ENCODE results near the gene SMARCA4.
"Not testable (repeated sequence)": the region's sequence is repeated elsewhere in the genome, so short reads cannot be mapped to it uniquely, and the experiment has no call there.

The SMARCA4 gene

DNA sequence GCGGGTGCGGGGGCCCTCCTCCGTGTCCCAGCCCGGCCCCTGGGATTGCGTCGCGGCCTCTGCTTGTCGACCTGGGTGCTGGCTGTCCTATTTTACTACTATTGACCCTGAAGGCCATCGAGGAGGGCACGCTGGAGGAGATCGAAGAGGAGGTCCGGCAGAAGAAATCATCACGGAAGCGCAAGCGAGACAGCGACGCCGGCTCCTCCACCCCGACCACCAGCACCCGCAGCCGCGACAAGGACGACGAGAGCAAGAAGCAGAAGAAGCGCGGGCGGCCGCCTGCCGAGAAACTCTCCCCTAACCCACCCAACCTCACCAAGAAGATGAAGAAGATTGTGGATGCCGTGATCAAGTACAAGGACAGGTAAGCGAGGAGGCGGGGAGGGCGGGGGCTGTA lies 80.4 kb downstream of the SMARCA4 start:
- no peak for DNase-seq

DNA sequence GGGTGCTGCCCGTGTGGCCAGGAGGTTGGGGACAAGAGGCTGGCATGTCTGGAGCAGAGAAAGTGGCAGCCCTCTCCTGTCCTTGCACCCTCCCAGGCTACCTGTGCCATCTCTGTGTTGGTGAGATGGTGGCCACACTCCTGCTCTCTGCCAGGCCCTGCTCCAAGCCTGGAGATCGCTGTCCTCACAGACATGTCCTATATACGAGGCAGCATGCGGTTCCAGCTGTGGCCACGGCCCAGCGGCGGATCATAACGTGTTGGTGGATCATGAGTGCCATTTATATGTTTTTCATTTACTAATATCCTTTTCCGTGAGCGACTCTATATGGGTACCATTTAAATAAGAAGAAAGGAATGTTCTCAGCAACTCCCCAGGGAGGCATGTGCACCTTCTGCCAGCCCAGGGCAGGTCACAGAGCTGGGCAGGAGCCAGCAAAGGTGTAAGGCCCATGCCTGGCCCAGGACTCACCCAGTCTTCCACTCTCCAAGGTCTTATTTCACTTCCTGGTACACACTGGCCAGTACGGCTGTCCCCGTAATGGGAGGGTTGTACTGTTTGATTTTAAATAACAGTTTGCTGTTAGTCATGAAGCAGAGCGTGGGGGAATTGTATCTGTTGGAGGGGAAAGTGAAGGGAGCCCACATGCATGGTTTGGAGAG lies 81.3 kb downstream of the SMARCA4 start:
- DNase-seq = no peak

GRCh38 chr19:11044431-11044830 lies 83.6 kb downstream of the SMARCA4 start:
- DNase-seq = no peak

DNA sequence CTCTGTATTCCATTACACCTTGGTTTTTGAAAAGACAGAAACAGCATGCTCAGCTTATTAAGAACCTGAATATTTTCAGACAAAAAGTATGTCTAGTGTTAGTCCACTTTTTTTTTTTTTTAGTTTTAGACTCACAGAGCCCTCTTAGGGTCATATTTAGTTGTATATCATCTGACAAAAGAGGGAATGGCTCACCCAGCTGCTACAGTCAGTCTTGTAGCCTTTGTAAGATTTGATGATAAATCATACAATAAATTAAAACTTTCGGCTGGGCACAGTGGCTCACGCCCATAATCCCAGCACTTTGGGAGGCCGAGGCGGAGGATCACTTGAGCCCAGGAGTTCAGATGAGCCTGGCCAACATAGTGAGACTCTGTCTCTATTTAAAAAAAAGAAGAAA lies 84.7 kb downstream of the SMARCA4 start:
- no peak for DNase-seq

DNA sequence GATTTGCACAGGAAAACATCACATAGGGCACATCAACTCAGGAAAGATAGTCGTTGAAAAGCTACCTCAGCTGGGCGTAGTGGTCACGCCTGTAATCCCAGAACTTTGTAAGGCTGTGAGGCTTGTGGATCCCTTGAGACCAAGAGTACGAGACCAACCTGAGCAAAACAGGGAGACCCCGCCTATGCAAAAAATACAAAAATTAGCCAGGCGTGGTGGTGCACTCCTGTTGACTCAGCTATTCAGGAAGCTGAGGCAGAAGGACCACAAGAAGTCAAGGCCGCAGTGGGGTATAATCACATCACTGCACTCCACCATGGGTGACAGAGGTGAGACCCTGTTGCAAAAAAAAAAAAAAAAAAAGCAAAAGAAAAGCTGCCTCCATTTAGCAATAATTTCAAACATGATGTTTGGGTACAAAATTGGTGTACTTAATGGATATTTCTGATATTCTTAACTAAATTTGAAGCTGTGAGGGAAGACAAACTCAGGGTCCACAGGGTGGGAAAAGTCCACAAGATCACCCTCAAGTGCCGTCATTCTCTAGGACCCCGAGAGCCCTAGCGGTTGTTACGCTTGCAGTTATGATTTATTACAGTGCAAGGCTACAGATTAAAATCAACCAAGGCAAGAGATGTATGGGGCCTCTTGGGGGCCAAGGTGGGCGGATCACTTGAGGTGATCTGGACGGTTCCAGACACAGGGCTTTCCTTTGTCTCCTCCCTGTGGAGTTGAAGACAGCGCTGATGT lies 86.0 kb downstream of the SMARCA4 start:
- DNase-seq = no peak

GRCh38 chr19:11047866-11048265 lies 87.0 kb downstream of the SMARCA4 start:
- no peak for DNase-seq

DNA sequence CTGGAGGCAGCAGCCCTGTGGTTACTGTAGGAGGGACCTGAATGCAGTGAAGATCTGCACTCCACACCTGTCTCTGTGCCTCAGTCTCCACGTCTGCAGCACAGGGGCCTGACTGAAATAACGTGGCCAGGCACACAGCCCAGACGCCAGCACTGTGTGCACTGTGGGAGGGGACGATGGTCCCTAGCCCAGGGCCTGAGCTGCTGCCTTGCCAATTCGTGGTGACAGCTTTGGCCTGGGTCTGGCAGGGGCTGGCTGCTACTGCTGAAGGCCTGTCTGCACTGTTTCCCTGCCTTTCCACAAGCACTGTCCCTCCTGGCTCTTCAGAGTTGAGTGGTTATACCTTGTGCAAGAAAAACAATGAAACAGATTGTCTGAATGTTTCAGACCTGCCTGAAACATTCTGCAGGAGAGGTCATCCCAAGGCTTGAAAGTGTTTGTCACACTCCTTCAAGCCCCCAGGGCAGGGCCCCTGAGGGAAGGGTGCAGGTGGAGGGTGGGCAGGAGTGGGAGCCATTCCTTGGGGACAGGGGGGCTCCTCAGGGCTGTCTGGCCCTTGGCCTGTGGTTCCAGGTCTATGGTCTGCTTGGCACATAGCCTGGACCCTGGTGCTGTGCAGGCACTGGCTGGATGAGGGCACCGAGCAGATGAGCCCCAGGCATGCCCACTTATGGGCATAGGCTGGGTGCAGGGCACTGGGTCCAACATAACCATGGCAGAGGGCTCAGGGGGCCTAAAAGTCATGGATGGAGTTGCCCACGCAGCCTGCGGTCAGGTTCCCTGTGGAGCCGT lies 89.7 kb downstream of the SMARCA4 start:
- DNase-seq = no peak

- no peak for DNase-seq
Measured at GRCh38 chr19:11053817-11054195, 93.0 kb downstream of the SMARCA4 start.

DNA sequence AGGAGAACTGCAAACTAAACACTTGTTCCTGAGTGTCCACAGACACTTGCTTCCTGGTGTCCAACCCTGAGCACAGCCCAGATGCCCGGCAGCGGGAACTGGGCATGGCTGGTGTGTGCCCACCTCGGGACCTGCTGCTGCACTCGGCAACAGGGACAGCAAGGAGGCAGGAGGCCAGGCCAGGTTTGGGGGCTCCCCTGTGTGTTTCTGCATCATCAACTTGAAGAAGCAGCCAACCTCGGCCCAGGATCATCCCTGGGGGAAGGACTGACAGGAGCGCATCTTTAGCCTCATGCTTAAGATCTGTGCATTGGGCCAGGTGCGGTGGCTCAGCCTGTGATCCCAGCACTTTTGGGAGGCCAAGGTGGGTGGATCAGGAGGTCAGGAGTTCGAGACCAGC lies 93.4 kb downstream of the SMARCA4 start:
- DNase-seq = no peak

DNA sequence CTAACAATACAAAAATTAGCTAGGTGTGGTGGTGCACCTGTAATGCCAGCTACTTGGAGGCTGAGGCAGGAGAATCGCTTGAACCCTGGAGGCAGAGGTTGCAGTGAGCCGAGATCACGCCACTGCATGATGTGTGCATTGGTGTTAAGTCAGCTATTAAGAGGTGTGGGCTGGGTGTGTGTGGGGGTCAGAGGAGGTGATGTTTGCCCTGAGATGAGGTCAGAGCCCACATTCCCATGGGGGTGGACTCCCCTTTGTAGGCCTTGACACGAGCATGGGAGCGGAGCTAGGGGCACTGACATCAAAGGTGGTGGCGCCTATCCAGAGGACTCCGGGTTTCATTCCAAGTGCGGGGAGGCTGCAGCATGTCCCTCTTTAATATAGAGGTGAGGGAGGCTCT lies 93.8 kb downstream of the SMARCA4 start:
- no peak for DNase-seq

- DNase-seq = no peak
Measured at GRCh38 chr19:11058246-11059030, 97.6 kb downstream of the SMARCA4 start.

DNA sequence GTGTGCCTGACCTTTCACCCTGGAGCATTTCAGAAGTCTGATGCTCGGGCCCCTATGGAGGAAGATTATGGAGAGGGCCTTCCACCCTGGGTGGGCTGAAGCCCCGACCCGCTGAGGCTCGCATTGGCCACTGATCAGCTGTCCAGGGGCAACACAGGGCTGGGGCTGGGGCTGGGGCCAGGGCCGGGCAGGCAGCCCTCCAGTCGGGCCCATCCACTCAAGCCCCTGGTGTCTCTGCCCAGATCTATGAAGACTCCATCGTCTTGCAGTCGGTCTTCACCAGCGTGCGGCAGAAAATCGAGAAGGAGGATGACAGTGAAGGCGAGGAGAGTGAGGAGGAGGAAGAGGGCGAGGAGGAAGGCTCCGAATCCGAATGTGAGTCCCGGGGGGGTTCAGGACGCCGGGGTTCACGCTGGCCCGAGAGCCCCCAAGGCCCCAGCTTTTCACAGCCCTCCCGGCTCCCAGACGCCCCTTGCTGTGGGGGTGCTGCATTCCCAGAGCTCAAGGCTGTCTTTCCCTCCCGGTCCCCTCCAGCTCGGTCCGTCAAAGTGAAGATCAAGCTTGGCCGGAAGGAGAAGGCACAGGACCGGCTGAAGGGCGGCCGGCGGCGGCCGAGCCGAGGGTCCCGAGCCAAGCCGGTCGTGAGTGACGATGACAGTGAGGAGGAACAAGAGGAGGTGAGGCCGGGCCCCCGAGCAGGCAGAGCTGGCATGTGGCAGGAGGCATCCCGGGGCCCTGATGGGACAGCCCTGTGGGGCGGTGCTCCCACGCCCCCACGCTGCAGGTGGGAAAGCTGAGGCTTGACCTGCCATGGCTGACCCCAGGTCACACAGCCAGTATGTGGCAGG lies 98.9 kb downstream of the SMARCA4 start:
- DNase-seq = no peak

DNA sequence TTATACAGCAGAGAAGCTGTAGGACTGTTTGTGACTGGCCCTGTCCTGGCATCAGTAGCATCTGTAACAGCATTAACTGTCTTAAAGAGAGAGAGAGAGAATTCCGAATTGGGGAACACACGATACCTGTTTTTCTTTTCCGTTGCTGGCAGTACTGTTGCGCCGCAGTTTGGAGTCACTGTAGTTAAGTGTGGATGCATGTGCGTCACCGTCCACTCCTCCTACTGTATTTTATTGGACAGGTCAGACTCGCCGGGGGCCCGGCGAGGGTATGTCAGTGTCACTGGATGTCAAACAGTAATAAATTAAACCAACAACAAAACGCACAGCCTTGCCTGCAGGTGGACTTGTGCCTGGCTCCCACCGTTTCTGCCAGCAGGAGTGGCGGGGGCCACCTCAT lies 101.1 kb downstream of the SMARCA4 start:
- no peak for DNase-seq

- no peak for DNase-seq
Measured at GRCh38 chr19:11063434-11063833, 102.6 kb downstream of the SMARCA4 start.

GRCh38 chr19:11064831-11065303 lies 104.0 kb downstream of the SMARCA4 start:
- no peak for DNase-seq

GRCh38 chr19:11066326-11066725 lies 105.5 kb downstream of the SMARCA4 start:
- no peak for DNase-seq

- no peak for DNase-seq
Measured at GRCh38 chr19:11067356-11068113, 106.7 kb downstream of the SMARCA4 start.

DNA sequence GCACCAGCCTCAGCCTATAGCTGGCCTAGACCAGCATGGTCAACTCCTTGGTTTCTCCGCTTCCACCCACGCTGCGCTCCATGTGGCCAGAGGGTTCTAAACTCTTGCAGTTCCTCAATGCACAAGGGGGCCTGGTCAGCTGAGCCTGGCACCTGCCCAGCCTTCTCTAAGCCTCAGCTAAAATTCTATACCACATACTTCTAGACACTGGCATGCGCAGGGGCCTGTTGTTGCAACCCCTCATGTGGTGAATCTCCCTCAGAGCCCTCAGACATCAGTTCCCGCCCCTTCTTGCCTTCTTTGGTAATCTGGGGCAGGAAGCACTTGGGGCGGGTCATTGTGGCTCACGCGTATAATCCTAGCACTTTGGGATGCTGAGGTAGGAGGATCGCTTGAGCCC lies 108.7 kb downstream of the SMARCA4 start:
- no peak for DNase-seq

- DNase-seq = no peak
Measured at GRCh38 chr19:11070123-11070522, 109.3 kb downstream of the SMARCA4 start.

GRCh38 chr19:11073568-11073967 lies 112.7 kb downstream of the SMARCA4 start:
- DNase-seq = no peak

DNA sequence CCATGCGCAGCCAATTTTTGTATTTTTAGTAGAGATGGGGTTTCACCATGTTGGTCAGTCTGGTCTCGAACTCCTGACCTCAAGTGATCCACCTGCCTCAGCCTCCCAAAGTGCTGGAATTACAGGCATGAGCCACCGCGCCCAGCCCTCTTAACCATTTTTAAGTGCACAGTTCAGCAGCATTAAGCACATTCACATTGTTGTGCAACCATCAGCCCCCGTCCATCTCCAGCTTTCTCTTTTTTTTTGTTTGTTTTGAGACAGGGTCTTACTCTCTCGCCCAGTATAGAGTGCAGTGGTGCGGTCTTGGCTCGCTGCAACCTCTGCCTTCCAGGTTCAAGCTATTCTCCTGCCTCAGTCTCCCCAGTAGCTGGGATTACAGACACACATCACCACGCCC lies 116.0 kb downstream of the SMARCA4 start:
- DNase-seq = not testable (repeated sequence)
